GM18499 (cell line): ENCODE results near the gene NDUFAF7.
A peak's percentile ranks its signal among the peaks of the same experiment; 100 is the strongest.
"Not testable (repeated sequence)": the region's sequence is repeated elsewhere in the genome, so short reads cannot be mapped to it uniquely, and the experiment has no call there.

ENCODE experiments used
- ATAC-seq: cut with Tn5 transposase; IDR thresholded peaks from one replicate; pipeline ENCODE4 v1.9.1; 2021; ENCODE audit warnings: moderate number of reproducible peaks; ENCODE audit not compliant: insufficient read depth, unreplicated experiment

NDUFAF7 gene

GRCh38 chr2:37231241-37232130 lies at the start of gene NDUFAF7, which contains the start of gene CEBPZ:
NDUFAF7 (plus strand) TSS chr2:37231658; CDS start chr2:37231706, 48 bp downstream.
CEBPZ (minus strand) TSS chr2:37231596; CDS start chr2:37231567, 29 bp downstream.
- ATAC-seq = peak; percentile 85

- no peak for ATAC-seq
Observed at GRCh38 chr2:37181726-37182684, 49.5 kb upstream of the NDUFAF7 start.

DNA sequence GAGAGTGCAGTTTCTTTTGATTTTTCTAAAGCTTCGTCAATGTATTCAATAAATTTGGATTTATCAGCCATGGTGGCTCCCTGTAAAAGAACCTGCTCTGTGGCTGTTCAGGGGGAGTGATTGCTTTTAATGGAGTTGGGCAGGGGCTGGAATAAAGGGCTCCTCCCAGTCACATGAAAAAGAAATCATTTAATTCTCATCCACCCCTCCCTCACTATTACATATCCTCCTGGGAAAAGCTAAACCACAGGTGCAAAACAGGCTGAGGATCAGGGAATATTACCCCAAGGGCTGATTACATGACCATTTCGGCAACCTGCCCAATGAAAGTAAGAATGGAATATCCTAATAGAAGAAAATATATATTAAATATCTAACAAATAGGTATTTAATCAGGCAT lies 42.9 kb upstream of the NDUFAF7 start, which contains the start of gene SULT6B1:
SULT6B1 (minus strand) TSS at position 101 of the 400 bp plus-strand sequence; CDS start at position 71, 30 bp downstream.
- ATAC-seq = no peak

GRCh38 chr2:37189452-37190153 lies 41.9 kb upstream of the NDUFAF7 start:
- ATAC-seq = no peak

DNA sequence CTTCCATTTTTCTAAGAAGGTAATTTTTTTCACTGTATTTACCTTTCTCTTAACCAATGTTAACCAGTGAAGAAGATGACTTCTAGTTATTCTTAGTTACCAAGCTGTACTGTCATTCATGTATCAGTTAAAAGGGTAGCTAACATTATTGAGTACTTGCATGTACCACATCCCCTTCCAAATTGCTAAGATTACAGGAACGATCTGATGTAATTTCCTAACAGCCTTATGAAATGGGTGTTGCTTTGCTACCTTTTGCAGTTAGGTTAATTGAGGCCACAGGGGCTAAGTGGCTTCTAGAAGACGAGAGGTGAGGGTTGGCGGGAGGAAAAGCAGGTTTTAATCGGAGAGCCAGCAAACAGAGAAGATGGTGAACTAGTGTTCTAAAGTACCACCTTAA lies 41.2 kb upstream of the NDUFAF7 start:
- ATAC-seq = no peak

GRCh38 chr2:37191253-37191652 lies 40.2 kb upstream of the NDUFAF7 start:
- ATAC-seq = no peak

DNA sequence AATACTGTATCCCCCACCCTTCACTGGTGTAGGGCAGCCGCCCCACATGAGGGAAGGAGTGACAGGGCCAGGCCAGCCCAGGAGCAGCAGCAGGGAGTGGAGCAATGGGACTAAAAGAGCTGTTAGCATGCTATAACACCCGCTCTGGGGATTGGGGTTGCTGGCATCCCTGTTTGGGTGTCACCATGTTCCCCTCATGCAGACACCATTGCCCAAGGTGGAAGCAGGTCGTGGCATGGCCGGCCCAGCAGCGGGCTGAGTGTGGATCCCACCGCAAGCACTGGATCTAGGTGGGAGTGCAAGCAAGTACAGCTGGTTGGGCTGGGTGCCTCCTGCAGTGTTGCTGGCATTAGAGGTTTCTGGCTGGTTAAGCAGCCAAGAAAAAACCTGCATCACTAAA lies 39.7 kb upstream of the NDUFAF7 start:
- no peak for ATAC-seq

GRCh38 chr2:37192551-37192950 lies 38.9 kb upstream of the NDUFAF7 start:
- ATAC-seq = no peak

GRCh38 chr2:37195862-37196319 lies 35.6 kb upstream of the NDUFAF7 start:
- ATAC-seq = not testable (repeated sequence)

- ATAC-seq = peak; percentile 41
Observed at GRCh38 chr2:37196320-37197195, 34.9 kb upstream of the NDUFAF7 start, which contains the start of gene CEBPZOS. CEBPZOS (plus strand) TSS chr2:37196496; CDS start chr2:37199705, 3,209 bp downstream.

GRCh38 chr2:37198681-37199065 lies 32.8 kb upstream of the NDUFAF7 start:
- no peak for ATAC-seq

- ATAC-seq = no peak
Observed at GRCh38 chr2:37201208-37201607, 30.2 kb upstream of the NDUFAF7 start.

- no peak for ATAC-seq
Observed at GRCh38 chr2:37201766-37202165, 29.7 kb upstream of the NDUFAF7 start.

DNA sequence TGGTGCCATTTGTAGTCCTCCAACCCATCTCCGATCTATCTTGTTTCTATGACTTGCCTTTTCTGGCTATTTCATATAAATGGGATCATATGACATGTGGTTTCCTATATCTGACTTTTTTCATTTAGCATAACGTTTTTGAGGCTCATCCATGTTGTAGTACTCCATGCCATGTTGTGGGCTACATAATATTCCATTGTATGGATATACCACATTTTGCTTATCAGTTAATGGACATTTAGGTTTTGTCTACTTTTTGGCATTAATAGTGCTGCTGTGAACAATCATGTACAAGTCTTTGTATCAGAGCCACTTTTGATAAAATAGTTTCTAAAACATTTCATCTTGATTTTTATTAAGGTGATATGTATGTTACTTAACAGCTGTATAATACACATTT lies 27.8 kb upstream of the NDUFAF7 start:
- no peak for ATAC-seq

DNA sequence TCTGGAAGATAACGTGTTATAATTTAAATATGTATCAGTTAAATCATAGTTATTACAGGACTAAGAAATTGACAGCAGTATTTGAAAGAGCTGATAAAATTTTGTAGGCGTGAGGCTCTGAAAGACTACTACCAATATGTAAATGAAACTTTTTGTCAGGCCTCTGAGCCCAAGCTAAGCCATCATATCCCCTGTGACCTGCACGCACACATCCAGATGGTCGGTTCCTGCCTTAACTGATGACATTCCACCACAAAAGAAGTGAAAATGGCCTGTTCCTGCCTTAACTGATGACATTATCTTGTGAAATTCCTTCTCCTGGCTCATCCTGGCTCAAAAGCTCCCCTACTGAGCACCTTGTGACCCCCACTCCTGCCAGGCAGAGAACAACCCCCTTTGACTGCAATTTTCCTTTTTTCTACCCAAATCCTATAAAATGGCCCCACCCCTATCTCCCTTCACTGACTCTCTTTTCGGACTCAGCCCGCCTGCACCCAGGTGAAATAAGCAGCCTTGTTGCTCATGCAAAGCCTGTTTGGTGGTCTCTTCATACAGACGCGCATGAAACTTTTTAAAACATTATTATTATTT lies 26.3 kb upstream of the NDUFAF7 start:
- not testable (repeated sequence) for ATAC-seq

DNA sequence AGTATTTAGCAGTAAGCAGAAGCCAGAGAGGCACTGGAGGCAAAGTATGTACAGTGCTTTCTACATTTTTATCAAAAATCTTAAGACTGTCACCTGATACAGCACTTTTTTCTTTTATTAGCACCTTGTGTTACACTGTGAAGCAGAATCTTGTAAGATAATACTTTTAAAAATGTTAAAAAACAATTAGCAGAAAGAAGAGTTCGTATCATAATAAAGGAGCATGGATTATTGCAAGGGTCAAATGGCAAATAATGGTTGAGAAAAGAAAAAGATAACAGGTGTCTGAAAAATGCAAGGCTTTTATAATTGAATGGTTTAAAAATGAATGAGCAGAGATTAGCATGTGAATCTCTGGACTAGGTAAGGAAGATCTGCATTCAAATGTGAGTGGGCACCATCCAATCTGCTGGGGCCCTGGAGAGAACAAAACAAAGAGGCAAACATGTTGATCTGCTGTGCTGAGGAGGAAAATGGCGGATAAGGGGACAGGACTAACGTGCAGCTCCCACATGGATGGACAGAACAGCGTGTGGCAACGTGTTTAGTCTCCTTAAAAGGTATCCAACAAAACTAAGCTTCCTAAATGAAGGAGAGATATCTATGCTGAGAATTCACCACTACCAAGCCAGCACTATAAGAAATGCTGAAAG lies 25.6 kb upstream of the NDUFAF7 start:
- ATAC-seq = no peak

- not testable (repeated sequence) for ATAC-seq
Observed at GRCh38 chr2:37206760-37207159, 24.7 kb upstream of the NDUFAF7 start.

- no peak for ATAC-seq
Observed at GRCh38 chr2:37211212-37211611, 20.2 kb upstream of the NDUFAF7 start.
